OCI-LY7 (cell line): ENCODE data around the gene RASGRP3. TPM values are rescaled to one million over a fixed set of nuclear protein-coding genes. Genes with fewer than 3 reads are reported as not detected.

ENCODE experiments used
- BruUV-seq: library from RNA; stranded (reverse); fragments of 400-500 nt; replicated peaks from 2 replicates; lab custom pipeline; 2021; lab: Mats Ljungman, UMichigan
- CTCF ChIA-PET: fragments of 300-600 bp; sonication (Branson Sonifier 250); formaldehyde crosslinking; loops from one replicate; lab custom pipeline; 2022; ENCODE audit warnings: antibody characterized with exemption; ENCODE audit not compliant: unreplicated experiment; lab: Charles Lee
- POLR2A ChIA-PET: fragments of 300-600 bp; sonication (Branson Sonifier 250); formaldehyde crosslinking; loops from one replicate; lab custom pipeline; 2022; ENCODE audit warnings: antibody characterized with exemption; lab: Charles Lee
- DNase-seq: peaks from one replicate; pipeline ENCODE4 v3.0.0-alpha.2; 2015; ENCODE audit warnings: low spot score
- H2AFZ ChIP-seq: fragments of 200-600 bp; sonication (generic), shearing (Covaris generic); 2 replicates; pipeline ENCODE4 v1.6.1; 2014; ENCODE audit warnings: mild to moderate bottlenecking, antibody characterized with exemption, low read length, moderate library complexity
- H3K27ac ChIP-seq: fragments of 200-600 bp; sonication (generic); 2 replicates; pipeline ENCODE4 v1.5.1; 2014; ENCODE audit warnings: mixed run types, low read depth, mild to moderate bottlenecking, moderate library complexity, low read length, inconsistent platforms; ENCODE audit not compliant: poor library complexity, severe bottlenecking
- H3K36me3 ChIP-seq: fragments of 200-600 bp; sonication (generic); 2 replicates; pipeline ENCODE4 v1.6.1; 2014; ENCODE audit warnings: mild to moderate bottlenecking, antibody characterized with exemption, low read length, moderate library complexity, mixed read lengths; ENCODE audit not compliant: insufficient read depth
- H3K4me1 ChIP-seq: fragments of 200-600 bp; sonication (generic); 2 replicates; pipeline ENCODE4 v1.5.1; 2014; ENCODE audit warnings: mild to moderate bottlenecking, low read length; ENCODE audit not compliant: insufficient read depth, poor library complexity, severe bottlenecking
- H3K4me2 ChIP-seq: fragments of 200-600 bp; sonication (generic); 2 replicates; pipeline ENCODE4 v1.6.1; 2014; ENCODE audit warnings: mild to moderate bottlenecking, low read length
- H3K4me3 ChIP-seq: fragments of 200-600 bp; sonication (generic); 2 replicates; pipeline ENCODE4 v1.5.1; 2014; ENCODE audit warnings: mild to moderate bottlenecking, low read depth, low read length; ENCODE audit not compliant: poor library complexity, severe bottlenecking
- H3K79me2 ChIP-seq: fragments of 200-600 bp; sonication (generic); 2 replicates; pipeline ENCODE4 v1.6.1; 2016; ENCODE audit warnings: low read depth, mild to moderate bottlenecking, low read length, moderate library complexity, mixed read lengths; ENCODE audit not compliant: insufficient read depth
- H3K9me2 ChIP-seq: fragments of 200-600 bp; sonication (generic); 2 replicates; pipeline ENCODE4 v1.6.1; 2016; ENCODE audit warnings: mild to moderate bottlenecking, low read length, mixed read lengths; ENCODE audit not compliant: insufficient read depth
- H3K9me3 ChIP-seq: fragments of 200-600 bp; sonication (generic); 2 replicates; pipeline ENCODE4 v1.6.1; 2014; ENCODE audit warnings: mild to moderate bottlenecking, mixed run types, low read length, mixed read lengths
- H4K20me1 ChIP-seq: fragments of 200-600 bp; sonication (generic); 2 replicates; pipeline ENCODE4 v1.6.1; 2014; ENCODE audit warnings: mild to moderate bottlenecking, antibody characterized with exemption, low read length, moderate library complexity, mixed read lengths; ENCODE audit not compliant: insufficient read depth
- EZH2phosphoT487 ChIP-seq: fragments of 200-600 bp; sonication (generic); IDR thresholded peaks from 2 replicates; pipeline ENCODE4 v1.6.1; 2018; ENCODE audit warnings: low read depth, borderline replicate concordance, mild to moderate bottlenecking, mixed run types, antibody characterized with exemption, low read length, moderate library complexity, mixed read lengths
- intact Hi-C: fragments of 100-400 bp; cut with micrococcal nuclease; formaldehyde crosslinking; loops from one replicate; pipeline ENCODE4 v1.10.0; 2022; ENCODE audit not compliant: unreplicated experiment
- total RNA-seq, 2 experiments: library from RNA; depleted of rRNA in 1 of 2; stranded (reverse); fragments of >200 nt in 1 of 2; shearing (Covaris generic) in 1 of 2; gene quantifications; 2 replicates each; pipeline ENCODE4 v1.2.3, GENCODE V29; 2014 to 2022
- TF ChIP-seq, protein P1 (sequence below): fragments of 200-600 bp; sonication (generic); conservative IDR thresholded peaks from 2 replicates; pipeline ENCODE4 v1.5.1; 2014; ENCODE audit warnings: mild to moderate bottlenecking, antibody characterized with exemption, low read length, moderate library complexity, mixed read lengths

RASGRP3 gene
- total RNA-seq, 2 experiments from 2014 or later, result 5.1 to 8.7 TPM

DNA sequence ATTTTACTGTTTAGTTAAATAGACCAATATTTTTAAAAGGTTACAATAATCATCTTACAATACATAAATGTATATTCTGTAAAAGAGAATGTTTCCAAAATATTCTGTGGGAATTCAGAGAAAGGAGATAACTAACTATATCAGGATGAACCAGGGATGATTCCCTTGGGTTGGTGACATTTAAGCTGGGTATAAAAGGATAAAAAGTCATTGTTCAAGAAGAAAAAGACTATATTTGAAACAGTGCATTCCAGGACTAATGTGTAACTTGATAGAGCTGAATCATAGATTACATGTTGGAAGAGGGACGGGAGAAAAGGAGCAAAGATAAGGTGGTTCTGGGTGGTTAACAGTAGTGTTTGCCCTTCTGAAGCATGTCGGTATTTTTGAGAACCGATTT, 10.1 kb downstream of the RASGRP3 start:
- no peak overlapping the region for H3K4me2 ChIP-seq
- peaks cover 19% of the 10 kb centered on the region for H3K9me3 ChIP-seq
- H4K20me1 ChIP-seq, result no peaks in the 10 kb centered on the region
- H2AFZ ChIP-seq, result no peak overlapping the region
- TF ChIP-seq, protein P1, sequence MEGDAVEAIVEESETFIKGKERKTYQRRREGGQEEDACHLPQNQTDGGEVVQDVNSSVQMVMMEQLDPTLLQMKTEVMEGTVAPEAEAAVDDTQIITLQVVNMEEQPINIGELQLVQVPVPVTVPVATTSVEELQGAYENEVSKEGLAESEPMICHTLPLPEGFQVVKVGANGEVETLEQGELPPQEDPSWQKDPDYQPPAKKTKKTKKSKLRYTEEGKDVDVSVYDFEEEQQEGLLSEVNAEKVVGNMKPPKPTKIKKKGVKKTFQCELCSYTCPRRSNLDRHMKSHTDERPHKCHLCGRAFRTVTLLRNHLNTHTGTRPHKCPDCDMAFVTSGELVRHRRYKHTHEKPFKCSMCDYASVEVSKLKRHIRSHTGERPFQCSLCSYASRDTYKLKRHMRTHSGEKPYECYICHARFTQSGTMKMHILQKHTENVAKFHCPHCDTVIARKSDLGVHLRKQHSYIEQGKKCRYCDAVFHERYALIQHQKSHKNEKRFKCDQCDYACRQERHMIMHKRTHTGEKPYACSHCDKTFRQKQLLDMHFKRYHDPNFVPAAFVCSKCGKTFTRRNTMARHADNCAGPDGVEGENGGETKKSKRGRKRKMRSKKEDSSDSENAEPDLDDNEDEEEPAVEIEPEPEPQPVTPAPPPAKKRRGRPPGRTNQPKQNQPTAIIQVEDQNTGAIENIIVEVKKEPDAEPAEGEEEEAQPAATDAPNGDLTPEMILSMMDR, result no peak
- TF ChIP-seq EZH2phosphoT487, result no peak
- POLR2A ChIA-PET, result no interaction called here
- no peak overlapping the region for H3K4me3 ChIP-seq
- no peak for DNase-seq
- no peaks in the 10 kb centered on the region for H3K9me2 ChIP-seq
- no peak overlapping the region for H3K27ac ChIP-seq
- H3K36me3 ChIP-seq, result no peaks in the 10 kb centered on the region
- intact Hi-C loops, result no loop called here
- BruUV-seq, result no TSS peak
- no peaks in the 10 kb centered on the region for H3K4me1 ChIP-seq
- no peaks in the 10 kb centered on the region for H3K79me2 ChIP-seq
- CTCF ChIA-PET, result no interaction called here

DNA sequence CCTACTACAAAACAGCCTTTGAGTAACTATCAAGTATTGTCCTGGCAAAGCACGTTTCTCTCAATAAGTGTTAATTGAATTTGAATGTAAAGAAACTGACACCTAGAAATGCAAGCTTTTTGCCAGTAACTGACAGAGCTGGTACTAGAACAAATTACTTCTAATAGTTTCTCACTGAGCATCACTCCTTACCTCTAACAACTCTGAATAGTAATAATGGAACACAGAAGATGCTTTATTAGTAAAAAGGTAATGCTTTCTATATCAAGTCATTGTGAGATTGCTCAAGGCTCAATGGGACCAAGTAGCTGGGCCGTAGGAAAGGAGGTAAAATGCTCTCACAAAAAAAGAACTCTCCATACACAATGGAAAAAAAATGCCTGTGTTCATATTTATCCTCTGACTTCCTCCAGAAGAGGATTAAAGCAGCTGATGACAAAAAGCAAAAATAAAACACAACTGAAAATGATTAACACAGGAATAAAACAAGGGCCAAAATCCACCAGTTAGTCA, 11.8 kb downstream of the RASGRP3 start:
- H3K9me2 ChIP-seq, result no peaks in the 10 kb centered on the region

More for the DNA sequence above, 11.8 kb downstream of the RASGRP3 start:
- BruUV-seq, result no TSS peak
- H3K4me1 ChIP-seq, result no peaks in the 10 kb centered on the region
- no peak for DNase-seq
- H3K79me2 ChIP-seq, result no peaks in the 10 kb centered on the region
- CTCF ChIA-PET, result no interaction called here
- no peak for TF ChIP-seq EZH2phosphoT487
- TF ChIP-seq, protein P1, result no peak
- POLR2A ChIA-PET, result no interaction called here
- no peak overlapping the region for H3K4me3 ChIP-seq
- H3K4me2 ChIP-seq, result no peak overlapping the region
- intact Hi-C loops, result no loop called here
- H2AFZ ChIP-seq, result no peak overlapping the region
- no peak overlapping the region for H3K27ac ChIP-seq
- peaks cover 19% of the 10 kb centered on the region for H3K9me3 ChIP-seq
- H4K20me1 ChIP-seq, result no peaks in the 10 kb centered on the region
- H3K36me3 ChIP-seq, result no peaks in the 10 kb centered on the region
